ENCODE measurements around the gene CMC2. TPM values are rescaled to one million over a fixed set of nuclear protein-coding genes. Genes with fewer than 3 reads are reported as not detected.

Gene CMC2
- total RNA-seq, 4 donors from 2014 or later, result 19.6 to 52.9 (median 32.6) TPM

- intact Hi-C loops (cut with DNase I; ENCODE audit: low total_unique reads), result no loop called here
- H3K4me3 ChIP-seq (ENCODE audit: low read depth, poor library complexity, severe bottlenecking), result no peak overlapping the region
- DNase-seq (ENCODE audit: low spot score in 2 of 2), result no peak
- WGBS, 2 donors, result 96 to 97% methylated on average over 2 of the region's 2 CpGs
- no peak for TF ChIP-seq POLR2A (IDR thresholded peaks at IDR 0.05)
- no peak for TF ChIP-seq CTCF (IDR thresholded peaks at IDR 0.05)
These were observed 33.4 kb upstream of the CMC2 start for GRCh38 chr16:81040131-81040530.

- no peak for DNase-seq (ENCODE audit: low spot score in 2 of 2)
- peak overlapping the region; percentile 70 for H3K4me3 ChIP-seq (ENCODE audit: low read depth, poor library complexity, severe bottlenecking)
- TF ChIP-seq CTCF (IDR thresholded peaks at IDR 0.05), result no peak
- no peak for TF ChIP-seq POLR2A (IDR thresholded peaks at IDR 0.05)
- 15 to 22% methylated on average over 10 of the region's 10 CpGs for WGBS, 2 donors
- intact Hi-C loops (cut with DNase I; ENCODE audit: low total_unique reads), result no loop called here
These were observed 30.2 kb upstream of the CMC2 start for GRCh38 chr16:81036751-81037350.

GRCh38 chr16:81035975-81036750, 29.5 kb upstream of the CMC2 start:
- WGBS, 2 donors, result 0 to 1% methylated on average over 9 of the region's 80 CpGs
- TF ChIP-seq CTCF (IDR thresholded peaks at IDR 0.05), result no peak
- peak overlapping the region; percentile 70 for H3K4me3 ChIP-seq (ENCODE audit: low read depth, poor library complexity, severe bottlenecking)
- DNase-seq (ENCODE audit: low spot score in 2 of 2), result no peak
- intact Hi-C loops (cut with DNase I; ENCODE audit: low total_unique reads), result no loop called here

GRCh38 chr16:81035398-81035974, 28.8 kb upstream of the CMC2 start, which contains the start of gene ATMIN:
Gene ATMIN (plus strand): TSS chr16:81035842. CDS start chr16:81035871, 29 bp downstream.
- no peak for TF ChIP-seq POLR2A (IDR thresholded peaks at IDR 0.05)
- TF ChIP-seq CTCF (IDR thresholded peaks at IDR 0.05), result peak in 2 of 3 donors; percentile 54 to 67
- WGBS, 2 donors, result 12 to 17% methylated on average over 14 to 25 of the region's 54 CpGs
- peak within 1 kb of the TSS; percentile 70 for H3K4me3 ChIP-seq (ENCODE audit: low read depth, poor library complexity, severe bottlenecking)
- DNase-seq (ENCODE audit: low spot score in 2 of 2), result peak; percentile 68 to 92
- intact Hi-C loops (cut with DNase I; ENCODE audit: low total_unique reads), result no loop called here

GRCh38 chr16:81029930-81030604, 23.4 kb upstream of the CMC2 start:
- H3K4me3 ChIP-seq (ENCODE audit: low read depth, poor library complexity, severe bottlenecking), result no peak overlapping the region
- WGBS, 2 donors, result 94% methylated on average over 11 of the region's 11 CpGs
- no peak for DNase-seq (ENCODE audit: low spot score in 2 of 2)
- TF ChIP-seq POLR2A (IDR thresholded peaks at IDR 0.05) (no peak), CTCF (IDR thresholded peaks at IDR 0.05) (no peak)
- intact Hi-C loops (cut with DNase I; ENCODE audit: low total_unique reads), result no loop called here

All from lower leg skin (tissue), 4 donors.